Breast epithelium (tissue), 4 donors: Measurements from ENCODE around the gene ANAPC4. TPM values are rescaled to one million over a fixed set of nuclear protein-coding genes. Genes with fewer than 3 reads are reported as not detected.

Experiments used
- DNase-seq, 2 donors: peaks; one replicate each; pipeline ENCODE4 v3.0.0-alpha.2; 2019; ENCODE audit warnings: low spot score in 2 of 2
- H3K27ac ChIP-seq, 2 donors: fragments of 200-600 bp; sonication (generic) in 1 of 2; one replicate each; pipeline ENCODE4 v1.5.1; 2016 to 2019; ENCODE audit warnings: mild to moderate bottlenecking in 1 of 2
- H3K27me3 ChIP-seq, 2 donors: fragments of 200-600 bp; sonication (generic) in 1 of 2; one replicate each; pipeline versions ENCODE4 v1.5.1 to v1.6.0; 2017 to 2019; ENCODE audit warnings: control low read depth in 1 of 2, mild to moderate bottlenecking in 1 of 2
- H3K36me3 ChIP-seq: fragments of 200-600 bp; one replicate; pipeline ENCODE4 v1.5.1; 2019
- H3K4me1 ChIP-seq, 2 donors: fragments of 200-600 bp; sonication (generic); one replicate each; pipeline ENCODE4 v1.5.1; 2016 to 2019; ENCODE audit warnings: control low read depth in 1 of 2
- H3K4me3 ChIP-seq, 3 donors: fragments of 200-600 bp; sonication (generic); 1 replicate in 2 of 3; 2 replicates in 1 of 3; pipeline ENCODE4 v1.5.1; 2016 to 2019; ENCODE audit warnings: mild to moderate bottlenecking in 3 of 3, moderate library complexity in 2 of 3
- H3K9me3 ChIP-seq, 2 donors: fragments of 200-600 bp; sonication (generic) in 1 of 2; one replicate each; pipeline ENCODE4 v1.5.1; 2016 to 2019; ENCODE audit warnings: control low read depth in 1 of 2
- POLR2A ChIP-seq: fragments of 450-650 bp; IDR thresholded peaks from one replicate; pipeline ENCODE4 v1.6.1; 2016; ENCODE audit warnings: antibody characterized with exemption, mild to moderate bottlenecking, moderate library complexity
- POLR2AphosphoS5 ChIP-seq, 3 donors: sonication (generic); formaldehyde crosslinking; IDR thresholded peaks; one replicate each; pipeline ENCODE4 v1.6.1; 2017; ENCODE audit warnings: antibody characterized with exemption in 3 of 3
- intact Hi-C: fragments of 100-400 bp; cut with DNase I; formaldehyde crosslinking; loops from one replicate; pipeline ENCODE4 v1.15.1; 2023; ENCODE audit warnings: low total_unique reads
- total RNA-seq, 3 donors: library from RNA; depleted of rRNA; stranded (reverse); fragments of >200 nt; gene quantifications; one replicate each; pipeline ENCODE4 v1.1.0, GENCODE V29; 2016
- TF ChIP-seq, protein P1 (sequence below), 3 donors: fragments of 450-650 bp; IDR thresholded peaks; one replicate each; pipeline ENCODE4 v1.5.1; 2016 to 2017; ENCODE audit warnings: antibody characterized with exemption in 3 of 3, mild to moderate bottlenecking in 3 of 3, moderate library complexity in 3 of 3

Gene ANAPC4
- total RNA-seq, 3 donors from 2014 or later, result 34.6 to 59.7 (median 36.1) TPM

GRCh38 chr4:25377572-25378436 lies 741 bp downstream of the ANAPC4 start:
- no peaks in the 10 kb centered on the region for H3K36me3 ChIP-seq
- no peaks in the 10 kb centered on the region for H3K9me3 ChIP-seq
- intact Hi-C loops, result no loop called here
- peak overlapping the region; percentile 86 to 93 (median 87) for H3K4me3 ChIP-seq
- H3K27ac ChIP-seq, result peak overlapping the region; percentile 74 to 88
- DNase-seq, result no peak
- no peaks in the 10 kb centered on the region for H3K27me3 ChIP-seq
- no peak for TF ChIP-seq POLR2AphosphoS5 (IDR thresholded peaks at IDR 0.05)
- no peak for TF ChIP-seq POLR2A
- TF ChIP-seq, protein P1, sequence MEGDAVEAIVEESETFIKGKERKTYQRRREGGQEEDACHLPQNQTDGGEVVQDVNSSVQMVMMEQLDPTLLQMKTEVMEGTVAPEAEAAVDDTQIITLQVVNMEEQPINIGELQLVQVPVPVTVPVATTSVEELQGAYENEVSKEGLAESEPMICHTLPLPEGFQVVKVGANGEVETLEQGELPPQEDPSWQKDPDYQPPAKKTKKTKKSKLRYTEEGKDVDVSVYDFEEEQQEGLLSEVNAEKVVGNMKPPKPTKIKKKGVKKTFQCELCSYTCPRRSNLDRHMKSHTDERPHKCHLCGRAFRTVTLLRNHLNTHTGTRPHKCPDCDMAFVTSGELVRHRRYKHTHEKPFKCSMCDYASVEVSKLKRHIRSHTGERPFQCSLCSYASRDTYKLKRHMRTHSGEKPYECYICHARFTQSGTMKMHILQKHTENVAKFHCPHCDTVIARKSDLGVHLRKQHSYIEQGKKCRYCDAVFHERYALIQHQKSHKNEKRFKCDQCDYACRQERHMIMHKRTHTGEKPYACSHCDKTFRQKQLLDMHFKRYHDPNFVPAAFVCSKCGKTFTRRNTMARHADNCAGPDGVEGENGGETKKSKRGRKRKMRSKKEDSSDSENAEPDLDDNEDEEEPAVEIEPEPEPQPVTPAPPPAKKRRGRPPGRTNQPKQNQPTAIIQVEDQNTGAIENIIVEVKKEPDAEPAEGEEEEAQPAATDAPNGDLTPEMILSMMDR (IDR thresholded peaks at IDR 0.05), result no peak
- peaks cover 0 to 11% of the 10 kb centered on the region in 2 donors for H3K4me1 ChIP-seq

GRCh38 chr4:25378437-25378743 lies 1.3 kb downstream of the ANAPC4 start:
- Histone ChIP-seq H3K27me3 (no peaks in the 10 kb centered on the region), H3K27ac (no peak overlapping the region), H3K4me1 (peaks cover 0 to 11% of the 10 kb centered on the region in 2 donors), H3K9me3 (no peaks in the 10 kb centered on the region), H3K4me3 (peak overlapping the region in 2 of 3 donors; percentile 86 to 93), H3K36me3 (no peaks in the 10 kb centered on the region)
- intact Hi-C loops, result no loop called here
- no peak for DNase-seq
- TF ChIP-seq, protein P1 (IDR thresholded peaks at IDR 0.05), result no peak
- no peak for TF ChIP-seq POLR2AphosphoS5 (IDR thresholded peaks at IDR 0.05)
- no peak for TF ChIP-seq POLR2A

DNA sequence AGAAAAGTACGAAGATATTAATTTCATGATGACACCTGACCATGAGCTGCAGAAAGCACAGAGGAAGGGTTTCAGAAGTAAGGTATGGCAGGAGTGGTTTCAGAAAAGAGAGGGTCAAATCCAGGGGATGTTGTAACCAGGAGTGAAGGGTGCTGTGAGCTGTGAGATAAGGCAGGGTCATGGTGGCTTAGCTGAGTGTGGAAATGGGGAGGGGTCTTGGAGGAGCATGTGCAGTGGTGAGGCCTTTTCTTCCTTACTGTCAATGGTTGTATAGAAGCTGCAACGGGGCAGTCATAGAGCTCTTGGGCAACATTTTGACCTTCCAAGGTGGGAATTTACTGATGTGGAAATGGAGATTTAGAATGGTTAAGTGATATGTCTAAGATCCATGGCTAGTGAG lies 2.5 kb downstream of the ANAPC4 start:
- intact Hi-C loops, result no loop called here
- DNase-seq, result no peak
- no peak overlapping the region for H3K4me3 ChIP-seq
- peaks cover 0 to 11% of the 10 kb centered on the region in 2 donors for H3K4me1 ChIP-seq
- no peak overlapping the region for H3K27ac ChIP-seq
- no peaks in the 10 kb centered on the region for H3K27me3 ChIP-seq
- TF ChIP-seq POLR2AphosphoS5 (IDR thresholded peaks at IDR 0.05), result no peak
- TF ChIP-seq, protein P1 (IDR thresholded peaks at IDR 0.05), result no peak
- TF ChIP-seq POLR2A, result no peak
- peaks cover under 1% of the 10 kb centered on the region for H3K36me3 ChIP-seq
- no peaks in the 10 kb centered on the region for H3K9me3 ChIP-seq

DNA sequence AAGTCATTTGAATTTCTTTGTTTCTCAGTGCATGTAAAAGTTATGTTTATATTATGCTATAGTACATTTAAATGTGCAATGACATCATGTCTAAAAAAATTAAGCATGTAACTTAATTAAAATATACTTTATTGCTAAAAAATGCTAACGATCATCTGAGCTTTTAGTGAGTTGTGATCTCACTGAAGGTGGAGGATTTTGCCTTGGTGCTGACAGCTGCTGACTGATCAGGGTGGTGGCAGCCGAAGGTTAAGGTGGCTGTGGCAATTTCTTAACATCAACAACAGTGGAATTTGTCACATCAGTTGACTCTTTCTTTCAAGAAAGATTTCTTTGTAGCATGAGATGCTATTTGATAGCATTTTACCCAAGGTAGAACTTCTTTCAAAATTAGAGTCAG lies 6.6 kb downstream of the ANAPC4 start:
- Histone ChIP-seq H3K27ac (no peak overlapping the region), H3K4me1 (peaks cover 0 to 7% of the 10 kb centered on the region in 2 donors), H3K9me3 (no peaks in the 10 kb centered on the region), H3K27me3 (no peaks in the 10 kb centered on the region), H3K36me3 (peaks cover 5% of the 10 kb centered on the region), H3K4me3 (no peak overlapping the region)
- no peak for DNase-seq
- intact Hi-C loops, result no loop called here
- TF ChIP-seq POLR2AphosphoS5 (IDR thresholded peaks at IDR 0.05) (no peak), POLR2A (no peak)
- TF ChIP-seq, protein P1 (IDR thresholded peaks at IDR 0.05), result no peak

DNA sequence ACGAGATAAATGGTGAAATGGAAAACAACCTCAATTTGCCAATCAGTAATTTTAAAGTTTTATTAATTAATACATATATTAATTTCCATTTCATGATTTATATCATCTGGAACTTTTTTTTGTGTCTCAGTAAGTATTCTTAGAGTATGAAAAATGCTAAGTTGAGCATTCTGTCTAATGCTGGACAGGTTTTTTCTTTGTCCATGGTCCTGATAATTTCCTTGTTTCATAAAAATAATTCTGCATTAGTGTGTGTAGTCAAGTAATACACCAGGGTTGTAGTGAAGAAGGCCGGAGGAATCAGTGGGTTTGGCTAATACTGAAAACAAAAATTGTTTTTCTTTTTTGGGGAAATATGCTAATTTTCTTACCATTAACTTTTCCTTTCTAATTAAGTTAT lies 9.9 kb downstream of the ANAPC4 start:
- no peak for TF ChIP-seq POLR2A
- no peak for TF ChIP-seq POLR2AphosphoS5 (IDR thresholded peaks at IDR 0.05)
- TF ChIP-seq, protein P1 (IDR thresholded peaks at IDR 0.05), result no peak
- H3K27ac ChIP-seq, result no peak overlapping the region
- intact Hi-C loops, result no loop called here
- peaks cover 18% of the 10 kb centered on the region for H3K36me3 ChIP-seq
- no peaks in the 10 kb centered on the region for H3K9me3 ChIP-seq
- no peak overlapping the region for H3K4me3 ChIP-seq
- no peaks in the 10 kb centered on the region for H3K4me1 ChIP-seq
- H3K27me3 ChIP-seq, result no peaks in the 10 kb centered on the region
- DNase-seq, result no peak
